GM19328 (cell line): ENCODE measurements around the gene WNT9B.

Experiments used
- ATAC-seq: cut with Tn5 transposase; IDR thresholded peaks from one replicate; pipeline ENCODE4 v1.9.1; 2021; ENCODE audit warnings: mild to moderate bottlenecking, moderate library complexity; ENCODE audit not compliant: unreplicated experiment

WNT9B gene

DNA sequence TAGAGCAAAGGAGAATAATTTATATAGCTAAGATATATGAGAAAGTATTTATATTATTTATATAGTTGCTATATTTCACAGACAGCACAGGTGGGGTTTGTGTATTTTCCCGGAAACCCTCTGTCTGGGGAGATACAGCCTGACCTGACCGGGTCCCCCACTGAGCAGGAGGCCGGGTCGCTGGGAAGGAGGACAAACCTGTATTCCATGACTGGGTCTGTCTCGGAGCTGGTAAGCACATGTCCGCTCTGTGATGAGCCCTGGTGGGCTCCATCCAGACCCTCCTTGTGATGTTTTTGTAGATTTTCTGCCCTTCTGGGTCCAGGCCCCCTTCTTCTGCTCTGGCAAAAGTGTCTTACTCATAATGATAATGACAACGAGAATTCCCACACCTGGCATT is 27.7 kb downstream of the WNT9B start:
- ATAC-seq = no peak

DNA sequence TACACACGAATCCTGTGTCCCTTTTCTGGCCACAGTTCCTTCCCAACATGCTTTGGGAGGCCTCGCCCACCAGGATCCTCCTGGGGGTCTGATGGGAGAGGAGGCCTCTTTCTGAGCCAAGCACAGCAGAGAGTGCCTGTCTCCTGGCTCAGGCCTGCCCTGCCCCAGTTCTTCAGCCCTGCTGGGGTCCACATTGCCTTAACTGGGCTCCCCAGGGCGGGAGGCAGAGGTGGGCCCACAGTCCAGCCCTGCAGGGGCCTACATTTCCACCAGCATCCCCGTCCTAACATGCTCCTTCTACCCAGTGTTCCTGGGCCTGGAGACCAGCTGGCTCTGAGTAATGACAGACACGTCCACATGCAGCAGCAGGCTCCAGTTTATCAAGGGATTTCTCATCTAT is 29.6 kb downstream of the WNT9B start:
- ATAC-seq = no peak

GRCh38 chr17:46882666-46883065 is 31.3 kb downstream of the WNT9B start:
- ATAC-seq = no peak

GRCh38 chr17:46883871-46884520 is 32.6 kb downstream of the WNT9B start:
- ATAC-seq = no peak

DNA sequence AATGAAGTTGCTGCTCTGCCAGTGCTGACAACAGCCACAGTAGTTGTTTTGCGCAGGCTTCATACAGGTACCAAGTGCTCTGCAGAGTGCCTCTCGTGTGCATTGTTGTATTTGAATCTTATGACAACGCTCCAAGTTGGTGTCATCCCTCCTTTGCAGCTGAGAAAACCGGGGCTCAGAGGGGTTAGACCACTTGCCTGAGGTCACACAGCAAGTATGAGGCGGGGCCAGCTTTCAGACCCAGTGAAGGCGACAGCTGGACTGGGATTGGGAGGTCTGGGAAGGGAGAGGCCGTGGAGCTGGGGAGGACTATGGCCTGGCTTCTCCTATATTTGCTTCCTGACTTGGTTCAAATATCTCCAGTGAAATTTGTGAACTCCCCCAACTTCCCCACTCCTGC is 33.2 kb downstream of the WNT9B start:
- no peak for ATAC-seq

DNA sequence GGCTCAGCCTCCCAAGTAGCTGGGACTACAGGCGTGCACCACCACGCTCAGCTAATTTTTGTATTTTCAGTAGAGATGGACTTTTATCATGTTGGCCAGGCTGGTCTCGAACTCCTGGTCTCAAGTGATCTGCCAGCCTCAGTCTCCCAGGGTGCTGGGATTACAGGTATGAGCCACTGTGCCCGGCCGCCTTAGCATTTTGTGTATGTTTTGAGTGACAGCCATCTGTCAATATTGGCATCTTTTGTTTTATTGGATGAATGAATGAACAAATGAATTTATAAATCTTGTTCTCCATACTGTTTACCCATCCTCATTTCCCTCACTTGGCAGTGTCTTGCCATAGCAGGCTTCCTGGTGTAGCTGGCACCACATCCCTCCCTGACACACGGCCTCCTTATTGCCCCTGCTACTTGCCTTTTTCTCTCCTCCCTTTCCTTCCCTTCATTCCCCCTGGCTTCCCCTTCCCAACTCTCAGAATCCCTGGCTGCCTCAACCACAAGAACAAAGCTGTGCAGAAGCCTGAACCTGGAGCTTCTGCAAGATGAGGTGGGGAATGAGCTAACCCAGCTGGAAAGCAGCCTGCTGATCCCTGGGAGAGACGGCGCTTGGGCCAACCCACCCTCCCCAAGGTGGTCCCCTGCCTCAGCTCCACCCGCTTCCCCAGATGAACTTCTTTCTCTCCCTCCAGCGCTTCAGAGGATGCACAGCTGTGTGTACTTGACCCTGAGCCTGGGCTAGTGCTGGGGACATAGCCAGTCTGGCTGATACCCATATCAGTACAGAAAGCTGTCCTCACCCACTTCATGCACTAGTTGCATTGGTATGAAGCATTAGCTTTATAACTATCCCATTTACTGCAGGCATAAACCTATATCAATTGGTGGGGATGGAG is 34.3 kb downstream of the WNT9B start:
- ATAC-seq = no peak

GRCh38 chr17:46886310-46886663 is 34.9 kb downstream of the WNT9B start:
- no peak for ATAC-seq

GRCh38 chr17:46887717-46888116 is 36.3 kb downstream of the WNT9B start:
- no peak for ATAC-seq

DNA sequence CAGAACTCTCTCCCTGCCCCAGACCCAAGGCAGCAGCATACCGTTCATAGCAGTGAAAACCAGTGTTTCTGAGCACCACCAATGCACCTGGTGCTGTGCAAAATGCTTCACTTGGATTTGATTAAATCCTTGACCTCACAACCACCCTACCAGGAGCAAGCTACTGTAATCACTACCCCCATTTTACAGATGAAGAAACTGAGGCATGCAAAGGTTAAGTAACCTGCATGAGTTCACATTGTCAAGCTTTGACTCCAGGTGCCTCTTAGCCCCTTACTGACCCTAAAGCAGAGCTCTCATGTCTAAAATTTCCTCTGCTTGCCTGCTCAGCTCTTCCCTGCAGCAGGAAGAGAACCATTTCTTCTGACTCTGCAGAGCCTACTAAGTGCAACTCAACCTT is 37.3 kb downstream of the WNT9B start:
- no peak for ATAC-seq

DNA sequence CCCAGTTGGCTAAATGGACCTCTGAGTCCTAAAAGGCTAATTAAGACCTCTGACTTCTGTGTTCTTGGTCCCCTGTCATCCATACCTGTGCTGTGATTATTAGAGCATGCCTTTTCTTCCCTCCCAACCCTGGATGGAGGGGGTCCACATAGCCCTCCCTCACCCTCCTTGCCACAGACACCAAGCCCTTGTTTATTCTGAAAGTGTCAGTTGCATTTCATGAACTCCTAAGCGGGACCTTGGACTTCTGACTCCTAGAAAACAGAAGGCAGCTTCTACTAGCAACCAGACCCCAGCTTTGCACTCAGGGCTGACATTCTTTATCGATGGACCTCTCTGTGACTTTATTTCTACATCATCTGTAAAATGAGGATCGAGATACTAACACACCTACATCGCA is 38.1 kb downstream of the WNT9B start:
- ATAC-seq = no peak

DNA sequence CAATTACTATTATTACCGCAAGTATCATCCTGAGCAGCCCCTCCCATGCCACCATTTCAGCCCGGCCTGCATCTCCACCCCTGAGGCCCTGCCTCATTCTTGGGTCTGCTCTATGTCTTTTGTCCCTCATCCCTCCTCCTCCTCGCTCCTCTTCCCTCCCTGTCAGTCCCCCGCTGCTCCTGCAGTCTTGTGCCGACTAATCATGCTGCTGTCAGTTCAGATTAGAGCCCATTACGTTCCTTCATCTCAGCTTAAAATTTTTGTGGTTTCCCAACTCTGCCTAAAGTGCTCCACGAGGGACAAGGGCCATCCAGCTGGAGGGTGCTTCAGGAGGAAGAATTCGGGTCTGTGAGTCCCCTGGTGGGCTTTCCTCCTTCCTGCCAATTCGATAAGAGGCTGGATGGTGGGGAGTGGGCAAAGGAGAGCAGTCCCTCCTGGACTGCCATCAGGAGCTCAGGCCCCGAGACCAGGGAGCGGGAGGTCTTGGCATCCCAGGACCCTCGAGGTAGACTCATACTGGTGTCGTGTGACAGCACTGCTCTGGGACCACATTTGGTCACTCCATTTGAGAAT is 38.7 kb downstream of the WNT9B start:
- no peak for ATAC-seq

DNA sequence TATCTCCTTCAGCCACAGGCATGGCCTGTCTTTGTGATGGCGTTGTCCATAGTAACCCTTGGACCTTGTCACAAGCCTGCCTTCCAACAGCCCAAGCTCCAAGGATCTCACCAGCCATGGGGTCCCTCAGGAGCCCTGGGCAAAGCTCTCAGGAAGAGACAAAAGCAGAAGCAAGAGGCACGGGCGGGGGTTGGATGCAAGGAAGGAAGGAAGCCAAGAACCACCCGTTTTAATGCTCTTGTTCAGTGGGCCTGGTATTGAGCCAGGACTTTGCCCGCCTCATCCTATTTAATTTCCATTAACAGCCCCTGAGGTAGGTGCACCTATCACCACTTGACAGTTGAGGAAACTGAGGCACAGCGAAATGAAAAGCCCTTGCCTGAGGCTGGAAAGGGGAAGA is 39.3 kb downstream of the WNT9B start:
- ATAC-seq = no peak

DNA sequence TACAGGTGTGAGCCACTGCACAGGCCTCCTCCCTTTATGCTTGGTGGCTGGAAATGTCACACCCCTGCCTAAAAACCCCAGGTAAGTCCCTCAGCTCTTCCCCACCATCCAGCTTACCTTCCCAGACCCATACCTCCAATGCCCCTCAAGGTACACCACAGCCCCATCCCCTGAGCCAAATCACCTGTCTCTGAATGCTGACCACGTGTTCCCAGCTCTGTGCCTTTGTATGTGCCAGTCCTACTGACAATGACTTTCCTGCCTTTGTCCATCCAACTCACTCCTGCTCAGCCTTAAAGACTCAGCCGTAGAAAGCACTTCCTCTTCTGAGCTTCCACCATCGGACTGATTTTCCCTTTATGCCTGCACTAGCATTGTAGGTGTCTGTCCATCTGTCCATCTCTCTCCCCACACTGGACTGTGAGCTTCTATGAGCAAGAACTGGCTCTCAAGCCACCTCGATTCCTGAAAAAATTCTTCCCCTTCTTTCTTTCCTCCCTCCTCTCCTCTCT is 40.9 kb downstream of the WNT9B start:
- no peak for ATAC-seq

DNA sequence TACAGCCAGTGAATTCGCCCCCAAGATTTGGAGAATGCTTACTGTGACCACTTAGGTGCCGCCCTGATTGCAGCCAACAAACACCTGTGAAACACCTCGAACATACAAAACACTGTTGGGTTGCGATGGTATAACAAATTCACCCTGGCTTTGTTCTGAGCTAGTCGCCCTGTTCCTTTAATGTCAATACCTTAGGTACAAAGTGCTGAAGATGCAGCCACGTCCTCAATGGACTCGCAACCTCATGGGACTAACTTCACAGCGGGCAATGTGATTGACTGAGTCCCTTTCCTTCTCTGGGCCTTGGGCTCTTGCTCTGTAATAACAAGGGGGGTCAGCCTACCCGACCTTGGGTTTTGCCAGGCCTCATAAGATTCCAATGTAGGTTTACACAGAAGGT is 42.6 kb downstream of the WNT9B start:
- no peak for ATAC-seq

DNA sequence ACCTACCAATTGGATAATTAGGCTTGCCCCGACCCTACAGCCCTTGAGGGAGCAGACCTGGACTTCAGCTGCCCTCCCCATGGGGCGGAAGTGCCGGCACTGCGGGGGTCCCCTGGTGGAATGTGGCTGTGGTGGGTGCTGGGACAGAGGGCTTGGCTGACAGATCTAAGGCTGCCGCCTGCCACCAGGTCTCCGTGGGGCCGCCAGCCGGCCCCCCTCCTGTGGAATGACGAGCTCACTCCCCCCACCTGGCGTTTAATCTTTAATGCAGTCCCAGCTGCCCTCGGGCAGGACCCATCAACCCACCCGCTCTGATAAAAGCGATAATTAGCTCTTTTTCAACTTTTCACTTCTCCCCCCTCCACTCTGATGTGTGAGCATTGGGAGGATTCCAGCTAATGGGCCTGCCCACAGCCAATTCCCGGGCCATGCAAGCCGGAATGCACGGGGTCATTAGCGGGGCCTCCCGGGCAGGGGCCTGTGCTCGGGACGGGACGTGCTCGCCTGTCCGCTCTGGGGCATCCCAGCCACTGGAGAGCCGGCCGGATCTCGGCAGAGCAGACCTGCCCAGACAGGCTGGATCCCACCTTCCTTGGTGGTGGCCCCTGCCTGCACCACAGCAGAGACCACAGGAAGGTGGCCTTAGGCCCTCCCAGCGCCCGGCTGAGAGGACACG is 43.2 kb downstream of the WNT9B start:
- ATAC-seq = no peak

GRCh38 chr17:46895171-46895570 is 43.8 kb downstream of the WNT9B start:
- no peak for ATAC-seq

DNA sequence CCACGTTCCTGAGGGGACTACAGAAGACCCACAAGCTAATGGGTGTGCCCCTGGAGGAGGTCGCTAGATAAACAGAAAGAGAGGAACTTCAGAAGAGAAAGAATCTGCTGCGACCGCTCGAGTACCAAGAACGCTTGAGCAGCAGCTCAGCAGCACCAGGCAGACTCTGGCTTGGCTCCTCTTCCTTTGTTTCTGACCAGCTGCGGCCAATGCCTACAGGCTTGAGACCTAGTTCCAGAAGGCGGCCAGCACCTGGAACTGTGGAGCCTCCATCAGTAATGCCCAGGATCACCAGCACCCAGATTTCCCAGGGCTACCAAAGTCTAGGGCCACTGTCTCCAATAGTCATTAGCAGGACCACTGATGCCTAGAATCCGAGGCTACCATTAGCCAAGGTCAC is 45.6 kb downstream of the WNT9B start:
- no peak for ATAC-seq

DNA sequence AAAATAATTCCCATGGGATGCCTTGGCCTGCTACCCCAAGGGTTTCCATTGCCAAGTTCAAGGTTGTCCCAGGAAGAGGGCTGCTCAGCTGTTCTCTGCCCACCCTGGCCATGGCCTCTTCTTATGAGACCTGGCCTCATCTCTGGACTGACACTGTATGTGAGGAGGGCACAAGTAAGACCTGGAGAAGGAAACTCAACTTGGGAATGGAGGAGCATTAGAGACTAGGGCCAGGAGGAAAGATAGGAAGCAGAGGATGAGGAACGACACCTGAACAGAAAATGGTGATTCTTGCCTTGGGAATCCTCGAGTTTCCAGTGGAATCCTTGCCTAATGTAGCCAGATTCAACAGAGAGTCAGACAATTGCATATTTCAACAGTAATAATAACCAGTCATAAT is 47.0 kb downstream of the WNT9B start:
- ATAC-seq = no peak

GRCh38 chr17:46898860-46899259 is 47.5 kb downstream of the WNT9B start:
- no peak for ATAC-seq

DNA sequence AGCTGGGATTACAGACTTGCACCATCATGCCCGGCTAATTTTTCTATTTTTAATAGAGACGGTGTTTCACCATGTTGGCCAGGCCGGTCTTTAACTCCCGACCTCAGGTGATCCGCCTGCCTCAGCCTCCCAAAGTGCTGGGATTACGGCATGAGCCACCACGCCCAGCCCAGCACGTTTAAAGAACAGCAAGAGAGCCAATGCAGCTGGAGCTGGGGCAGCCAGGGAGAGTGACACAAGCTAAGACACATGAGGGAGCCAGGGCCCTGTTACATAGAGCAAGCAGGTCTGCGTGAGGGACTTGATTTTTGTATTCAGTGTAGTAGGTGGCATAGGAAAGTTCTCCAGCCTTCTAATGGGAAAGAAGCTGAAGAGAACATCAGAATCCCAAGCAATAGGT is 49.9 kb downstream of the WNT9B start:
- no peak for ATAC-seq
